Measurements from ENCODE around the gene CRACDL.

GRCh38 chr2:98759827-98760625, 176.0 kb downstream of the CRACDL start:
- TF ChIP-seq, protein P1, sequence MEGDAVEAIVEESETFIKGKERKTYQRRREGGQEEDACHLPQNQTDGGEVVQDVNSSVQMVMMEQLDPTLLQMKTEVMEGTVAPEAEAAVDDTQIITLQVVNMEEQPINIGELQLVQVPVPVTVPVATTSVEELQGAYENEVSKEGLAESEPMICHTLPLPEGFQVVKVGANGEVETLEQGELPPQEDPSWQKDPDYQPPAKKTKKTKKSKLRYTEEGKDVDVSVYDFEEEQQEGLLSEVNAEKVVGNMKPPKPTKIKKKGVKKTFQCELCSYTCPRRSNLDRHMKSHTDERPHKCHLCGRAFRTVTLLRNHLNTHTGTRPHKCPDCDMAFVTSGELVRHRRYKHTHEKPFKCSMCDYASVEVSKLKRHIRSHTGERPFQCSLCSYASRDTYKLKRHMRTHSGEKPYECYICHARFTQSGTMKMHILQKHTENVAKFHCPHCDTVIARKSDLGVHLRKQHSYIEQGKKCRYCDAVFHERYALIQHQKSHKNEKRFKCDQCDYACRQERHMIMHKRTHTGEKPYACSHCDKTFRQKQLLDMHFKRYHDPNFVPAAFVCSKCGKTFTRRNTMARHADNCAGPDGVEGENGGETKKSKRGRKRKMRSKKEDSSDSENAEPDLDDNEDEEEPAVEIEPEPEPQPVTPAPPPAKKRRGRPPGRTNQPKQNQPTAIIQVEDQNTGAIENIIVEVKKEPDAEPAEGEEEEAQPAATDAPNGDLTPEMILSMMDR (conservative IDR thresholded peaks at IDR 0.05; ENCODE audit: low read depth, low read length), result no peak
- TF ChIP-seq EZH2 (IDR thresholded peaks at IDR 0.05; ENCODE audit: low read length, unreplicated experiment), result no peak

Data from PC-3 (cell line).